GM12864 (cell line): ENCODE results near the gene CALM3.
A peak's percentile ranks its signal among the peaks of the same experiment; 100 is the strongest.
"Not testable (repeated sequence)": the region's sequence is repeated elsewhere in the genome, so short reads cannot be mapped to it uniquely, and the experiment has no call there.

Source experiments
- DNase-seq: peaks from one replicate; pipeline ENCODE4 v3.0.0-alpha.2; 2011; ENCODE audit warnings: low read depth
- H3K4me3 ChIP-seq: 2 replicates; pipeline ENCODE4 v1.5.1; 2011; ENCODE audit warnings: mild to moderate bottlenecking, low read depth, low read length, control low read depth
- TF ChIP-seq, protein P1 (sequence below): IDR thresholded peaks from 2 replicates; pipeline ENCODE4 v1.5.1; 2011; ENCODE audit warnings: low read depth, mild to moderate bottlenecking, moderate library complexity, low read length, control low read depth, inconsistent platforms; ENCODE audit errors: missing control alignments

Gene CALM3

DNA sequence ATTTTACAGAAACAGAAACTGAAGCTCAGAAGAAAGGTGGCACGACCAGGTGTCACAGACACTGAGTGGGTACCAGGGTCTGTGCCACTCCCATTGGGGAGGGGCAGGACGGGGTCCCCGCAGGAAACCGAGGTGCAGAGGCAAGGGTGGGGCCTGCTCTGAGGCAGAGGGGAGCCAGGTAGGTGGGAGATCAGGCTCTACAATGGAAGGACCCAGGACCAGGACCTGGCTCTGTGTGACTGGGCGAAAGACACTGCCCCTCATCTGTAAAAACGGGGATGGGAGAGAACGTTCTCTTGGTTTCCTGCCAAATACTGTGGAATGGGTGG, 21.0 kb downstream of the CALM3 start:
- no peak for DNase-seq
- peak overlapping the region; percentile 24; the same call in 1 of the 2 replicates for H3K4me3 ChIP-seq
- TF ChIP-seq, protein P1, sequence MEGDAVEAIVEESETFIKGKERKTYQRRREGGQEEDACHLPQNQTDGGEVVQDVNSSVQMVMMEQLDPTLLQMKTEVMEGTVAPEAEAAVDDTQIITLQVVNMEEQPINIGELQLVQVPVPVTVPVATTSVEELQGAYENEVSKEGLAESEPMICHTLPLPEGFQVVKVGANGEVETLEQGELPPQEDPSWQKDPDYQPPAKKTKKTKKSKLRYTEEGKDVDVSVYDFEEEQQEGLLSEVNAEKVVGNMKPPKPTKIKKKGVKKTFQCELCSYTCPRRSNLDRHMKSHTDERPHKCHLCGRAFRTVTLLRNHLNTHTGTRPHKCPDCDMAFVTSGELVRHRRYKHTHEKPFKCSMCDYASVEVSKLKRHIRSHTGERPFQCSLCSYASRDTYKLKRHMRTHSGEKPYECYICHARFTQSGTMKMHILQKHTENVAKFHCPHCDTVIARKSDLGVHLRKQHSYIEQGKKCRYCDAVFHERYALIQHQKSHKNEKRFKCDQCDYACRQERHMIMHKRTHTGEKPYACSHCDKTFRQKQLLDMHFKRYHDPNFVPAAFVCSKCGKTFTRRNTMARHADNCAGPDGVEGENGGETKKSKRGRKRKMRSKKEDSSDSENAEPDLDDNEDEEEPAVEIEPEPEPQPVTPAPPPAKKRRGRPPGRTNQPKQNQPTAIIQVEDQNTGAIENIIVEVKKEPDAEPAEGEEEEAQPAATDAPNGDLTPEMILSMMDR = no peak

DNA sequence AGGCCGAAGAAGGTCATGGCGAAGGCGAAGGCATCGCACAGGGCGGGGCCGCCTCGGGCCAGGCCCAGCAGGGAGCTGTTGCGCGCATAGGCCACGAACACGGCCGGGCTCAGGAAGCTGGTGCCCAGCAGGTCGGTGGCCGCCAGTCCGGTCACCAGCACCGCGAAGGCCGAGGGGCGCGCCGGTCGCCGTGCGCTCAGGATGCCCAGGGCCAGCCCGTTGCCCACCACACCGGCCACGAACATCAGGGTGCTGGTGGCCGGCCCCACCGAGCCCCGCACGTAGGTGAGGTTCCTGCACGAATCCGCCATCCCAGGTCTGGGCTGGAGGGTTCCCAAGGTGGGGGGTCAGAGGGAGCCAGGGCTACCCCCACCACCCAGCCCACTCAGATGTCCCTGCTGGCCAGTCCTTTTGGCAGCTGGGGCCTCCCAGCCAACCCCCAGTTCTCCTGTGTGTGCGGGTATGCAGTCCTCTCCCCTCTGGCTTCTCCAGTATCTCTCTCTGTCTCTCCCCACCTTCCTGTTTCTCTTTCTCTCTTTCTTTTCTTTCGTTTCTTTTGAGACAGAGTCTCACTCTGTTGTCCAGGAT, 22.9 kb downstream of the CALM3 start:
- TF ChIP-seq, protein P1 = no peak
- peak overlapping the region; percentile 49 for H3K4me3 ChIP-seq
- DNase-seq = no peak

DNA sequence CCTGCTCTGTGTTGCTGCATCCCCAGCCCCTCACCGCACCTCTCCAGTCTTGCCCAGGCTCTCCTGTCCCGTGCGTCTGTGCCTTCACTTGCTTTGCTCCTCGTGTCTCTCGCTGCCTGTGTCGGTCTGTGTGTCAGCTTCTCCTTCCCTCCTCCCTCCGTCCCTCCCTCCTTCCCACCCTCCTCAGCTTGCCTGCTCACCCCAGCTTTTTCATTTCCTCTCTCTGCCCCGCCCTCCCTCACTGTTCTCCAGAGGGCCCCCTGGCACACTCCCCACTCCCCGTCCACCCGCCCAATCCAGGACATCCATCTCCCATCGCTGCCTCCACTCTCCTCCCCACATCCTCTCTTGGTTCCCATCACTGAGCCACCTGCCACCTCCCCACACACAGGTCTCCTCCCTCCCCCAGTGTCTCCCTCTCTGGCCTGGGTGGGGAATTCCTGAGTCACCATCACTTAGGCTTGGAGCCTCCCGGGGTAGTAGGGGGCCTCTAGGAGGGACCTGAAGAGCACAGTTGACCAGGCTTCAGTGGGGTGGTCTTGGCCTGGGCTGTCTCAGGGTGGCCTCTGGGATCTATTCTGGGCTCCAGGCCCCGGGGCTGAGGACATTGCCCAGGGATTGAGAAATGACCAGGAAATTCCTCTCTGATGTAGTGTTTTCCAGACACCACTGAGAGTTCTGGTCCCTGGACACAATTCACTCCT, 24.0 kb downstream of the CALM3 start, which contains the start of gene PTGIR:
PTGIR (minus strand) TSS at position 132 of the 704 bp plus-strand sequence. CDS start 864 bp downstream, outside the sequence.
- H3K4me3 ChIP-seq = peak within 1 kb of the TSS; percentile 49
- DNase-seq = no peak
- TF ChIP-seq, protein P1 = no peak

DNA sequence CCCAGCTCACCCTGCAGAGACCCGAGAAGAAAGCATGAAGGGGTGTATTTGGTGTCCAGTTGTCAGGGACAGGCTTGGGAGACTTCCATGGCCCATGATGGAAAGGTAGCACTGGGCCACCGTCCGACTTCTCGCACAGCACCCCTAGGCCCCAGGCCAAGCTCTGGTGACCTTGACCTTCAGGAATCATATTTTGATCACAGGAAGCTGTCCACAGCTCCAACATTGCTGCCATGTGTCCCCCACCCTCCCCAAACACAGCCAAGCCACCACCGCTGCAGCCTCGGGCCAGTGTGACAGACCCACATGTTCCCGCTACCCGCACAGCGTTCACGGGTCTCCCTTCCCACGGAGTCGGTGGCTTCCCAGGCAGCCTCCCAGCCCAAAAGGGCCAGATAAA, 24.6 kb downstream of the CALM3 start:
- no peak for DNase-seq

DNA sequence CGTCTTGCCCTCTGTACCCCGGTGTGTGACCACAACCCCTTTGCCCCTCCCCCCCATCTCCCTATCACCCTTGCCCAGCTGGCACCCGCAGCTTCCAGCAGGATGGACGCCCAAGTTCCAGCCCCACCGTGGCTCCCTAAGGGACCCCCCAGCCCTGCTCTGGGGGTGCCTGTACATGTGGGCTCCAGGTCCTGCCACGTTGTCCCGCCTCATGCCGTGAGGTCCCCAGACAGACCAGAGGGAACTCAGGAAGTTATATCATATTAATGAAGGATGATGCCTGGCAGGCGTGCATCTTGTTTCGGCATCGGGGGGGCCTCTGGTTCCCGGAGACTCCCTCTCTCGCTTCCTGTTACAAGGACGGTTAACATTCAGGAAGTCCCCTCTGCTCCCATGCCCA, 25.3 kb downstream of the CALM3 start:
- no peak for DNase-seq
- H3K4me3 ChIP-seq = no peak overlapping the region
- TF ChIP-seq, protein P1 = no peak

More for the DNA sequence above, 24.6 kb downstream of the CALM3 start:
- no peak overlapping the region for H3K4me3 ChIP-seq
- TF ChIP-seq, protein P1 = no peak

DNA sequence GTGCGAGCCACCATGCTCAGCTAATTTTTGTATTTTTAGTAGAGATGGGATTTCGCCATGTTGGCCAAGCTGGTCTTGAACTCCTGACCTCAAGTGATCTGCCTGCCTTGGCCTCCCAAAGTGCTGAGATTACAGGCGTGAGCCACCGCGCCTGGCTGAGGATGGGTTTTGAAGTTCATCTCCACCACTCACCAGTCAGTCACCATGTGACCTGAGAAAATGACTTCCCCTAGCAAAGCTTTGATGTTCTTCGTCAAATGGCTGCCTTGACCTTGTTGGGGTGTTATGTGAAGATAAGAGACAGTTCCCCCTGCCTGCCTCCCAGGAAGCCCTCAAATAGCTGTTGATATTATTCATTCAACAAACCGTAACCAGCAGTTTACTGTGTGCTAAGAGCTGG, 27.8 kb downstream of the CALM3 start:
- DNase-seq = not testable (repeated sequence)

DNA sequence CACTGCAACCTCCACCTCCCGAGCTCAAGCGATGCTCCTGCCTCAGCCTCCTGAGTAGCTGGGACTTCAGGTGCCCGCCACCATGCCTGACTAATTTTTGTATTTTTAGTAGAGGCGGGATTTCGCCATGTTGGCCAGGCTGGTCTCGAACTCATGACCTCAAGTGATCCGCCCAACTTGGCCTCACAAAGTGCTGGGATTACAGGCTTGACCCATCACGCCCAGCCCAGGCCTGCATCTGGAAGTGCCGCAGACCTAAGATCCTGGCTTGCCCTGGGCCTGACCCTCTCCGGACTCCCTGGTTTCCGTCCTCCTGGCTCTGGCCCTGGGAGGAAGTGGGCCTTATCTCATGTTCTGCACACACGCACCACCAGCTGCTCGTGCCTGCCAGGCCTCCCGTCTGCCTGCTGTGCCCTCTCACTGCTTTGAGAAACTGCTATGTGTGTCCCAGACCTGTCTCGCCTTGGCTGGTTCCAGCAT, 28.5 kb downstream of the CALM3 start:
- DNase-seq = no peak
- no peak overlapping the region for H3K4me3 ChIP-seq
- TF ChIP-seq, protein P1 = no peak

More for the DNA sequence above, 27.8 kb downstream of the CALM3 start:
- not testable (repeated sequence) for H3K4me3 ChIP-seq
